ENCODE results near the gene AQP12A. TPM values are rescaled to one million over a fixed set of nuclear protein-coding genes. Genes with fewer than 3 reads are reported as not detected.

Gene AQP12A
- total RNA-seq, 1 experiment from 2014 or later: not detected

DNA sequence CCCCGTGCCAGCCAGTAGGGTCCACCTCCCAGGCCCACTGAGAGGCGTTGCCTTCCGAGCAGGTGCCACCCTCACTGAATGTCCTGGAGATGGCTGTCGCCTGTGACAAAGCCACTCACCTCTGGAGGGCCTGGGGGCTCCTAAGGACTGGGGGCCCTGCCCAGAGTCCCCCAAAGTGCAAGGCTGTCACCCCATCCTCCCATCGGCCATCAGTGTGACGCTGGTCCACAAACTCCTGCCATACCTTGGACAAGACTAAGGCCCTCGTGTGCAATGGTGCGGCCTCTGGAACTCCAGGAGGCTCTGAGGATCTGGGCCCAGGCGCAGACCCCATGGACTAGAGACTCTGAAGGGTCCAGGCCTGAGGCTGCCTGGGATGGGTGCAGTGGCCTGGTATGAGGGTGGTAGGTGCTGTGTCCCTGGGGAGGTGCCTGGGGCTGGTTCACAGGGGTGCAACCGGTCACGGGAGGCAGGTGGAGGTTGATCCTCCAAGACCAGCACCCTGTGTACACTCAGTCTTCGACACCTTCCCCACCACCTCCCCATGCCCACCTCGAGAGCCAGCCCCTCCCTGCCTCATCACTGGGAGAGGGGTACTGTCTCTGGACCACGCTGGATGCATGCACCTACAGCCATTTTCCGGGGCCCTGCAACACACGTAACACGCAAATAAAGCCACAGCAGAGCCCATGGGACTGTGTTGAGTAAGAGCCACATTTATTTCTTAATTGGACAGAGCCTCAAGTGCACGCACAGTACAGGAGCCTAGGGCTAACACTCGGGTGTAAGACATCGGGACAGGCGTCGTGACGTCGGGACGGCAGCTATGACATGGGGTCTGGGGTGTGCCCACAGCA, 21.6 kb downstream of the AQP12A start:
- no TSS peak for BruUV-seq (replicated peaks)
- no peaks in the 10 kb centered on the region for H3K4me1 ChIP-seq (ENCODE audit: control insufficient read depth in 1 of 2, insufficient read depth in 2 of 2, low read length in 2 of 2)
- H3K27ac ChIP-seq (ENCODE audit: low read depth, low read length): no peak overlapping the region
- CTCF ChIA-PET: no interaction called here
- no peaks in the 10 kb centered on the region for H3K9me2 ChIP-seq (ENCODE audit: insufficient read depth)
- H3K4me3 ChIP-seq (replicated peaks in 1 of 2; ENCODE audit: low read depth in 1 of 2, low read length in 2 of 2): no peak overlapping the region
- RAD21 ChIA-PET (ENCODE audit: low non-redundant PET in 1 of 2, low total read pairs in 2 of 2, uncharacterized antibody in 2 of 2, unreplicated experiment in 2 of 2): no interaction called here
- TF ChIP-seq, protein P1, sequence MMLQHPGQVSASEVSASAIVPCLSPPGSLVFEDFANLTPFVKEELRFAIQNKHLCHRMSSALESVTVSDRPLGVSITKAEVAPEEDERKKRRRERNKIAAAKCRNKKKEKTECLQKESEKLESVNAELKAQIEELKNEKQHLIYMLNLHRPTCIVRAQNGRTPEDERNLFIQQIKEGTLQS (IDR thresholded peaks at IDR 0.05): no peak
- TF ChIP-seq, protein P2, sequence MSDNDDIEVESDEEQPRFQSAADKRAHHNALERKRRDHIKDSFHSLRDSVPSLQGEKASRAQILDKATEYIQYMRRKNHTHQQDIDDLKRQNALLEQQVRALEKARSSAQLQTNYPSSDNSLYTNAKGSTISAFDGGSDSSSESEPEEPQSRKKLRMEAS (IDR thresholded peaks at IDR 0.05): no peak
- TF ChIP-seq EGR1 (IDR thresholded peaks at IDR 0.05; ENCODE audit: low read depth) (no peak), SIN3A (IDR thresholded peaks at IDR 0.05; ENCODE audit: low read depth) (no peak), POLR2AphosphoS5 (IDR thresholded peaks at IDR 0.05; ENCODE audit: low read depth, low read length) (no peak), CEBPB (IDR thresholded peaks at IDR 0.05; ENCODE audit: low read depth) (no peak)
- no peaks in the 10 kb centered on the region for H4K20me1 ChIP-seq (ENCODE audit: insufficient read depth)
- ATAC-seq (no peak), DNase-seq (ENCODE audit: low read depth, low spot score) (no peak)
- POLR2A ChIA-PET: no interaction called here
- intact Hi-C loops (cut with micrococcal nuclease): no loop called here
- H3K4me2 ChIP-seq (ENCODE audit: low read length): no peak overlapping the region
- no peaks in the 10 kb centered on the region for H3K79me2 ChIP-seq (ENCODE audit: insufficient read depth, low read length)
- no peaks in the 10 kb centered on the region for H3K36me3 ChIP-seq (ENCODE audit: control insufficient read depth in 1 of 2, insufficient read depth in 2 of 2, low read length in 2 of 2)
- no peaks in the 10 kb centered on the region for H3K9me3 ChIP-seq (ENCODE audit: control insufficient read depth in 1 of 2, insufficient read depth in 1 of 2, low read depth in 1 of 2, low read length in 2 of 2)
- no peaks in the 10 kb centered on the region; the same call in 1 of the 2 replicates for H3K27me3 ChIP-seq (ENCODE audit: insufficient read depth, low read length)
- H3K9ac ChIP-seq (ENCODE audit: low read length): no peak overlapping the region
- H2AFZ ChIP-seq (ENCODE audit: low read depth, low read length, poor library complexity, severe bottlenecking): no peak overlapping the region

DNA sequence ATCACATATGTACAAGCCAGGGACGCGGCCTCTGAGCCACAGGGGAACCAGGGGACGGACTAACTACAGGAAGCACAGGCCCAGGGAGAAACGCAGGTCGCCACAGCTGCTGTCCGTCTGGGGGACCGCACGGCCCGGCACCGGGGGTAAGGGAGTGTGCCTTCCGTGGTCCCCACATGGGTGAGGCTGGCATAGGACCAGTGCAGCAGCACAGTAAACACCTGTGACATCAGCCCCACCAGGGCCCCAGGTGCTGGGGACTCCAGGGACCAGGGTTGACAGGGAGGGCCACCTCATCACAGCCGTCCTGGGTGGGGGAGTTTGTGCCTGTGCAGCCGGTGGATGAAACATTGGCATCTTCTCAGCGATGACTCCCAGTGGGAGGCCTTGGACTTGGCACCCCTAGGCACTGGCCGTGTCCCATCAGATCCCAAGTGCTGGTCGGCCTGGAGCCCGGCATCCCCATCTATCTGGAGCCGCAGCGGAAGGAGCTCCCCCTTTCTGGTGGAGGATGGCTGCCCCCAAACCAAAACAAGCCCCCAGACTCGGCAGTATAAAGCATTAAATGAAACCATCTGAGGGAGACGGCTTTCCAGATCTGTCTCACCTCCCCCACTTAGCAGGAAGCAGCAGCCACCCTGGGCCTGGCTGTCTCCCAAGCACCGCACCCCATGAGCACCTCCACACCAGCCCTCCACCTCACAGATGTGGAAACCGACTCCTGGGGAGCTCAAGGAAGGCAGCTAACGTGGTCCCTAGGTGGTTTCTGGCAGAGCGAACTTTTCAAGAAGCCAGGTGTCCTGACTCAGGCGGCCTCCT, 22.5 kb downstream of the AQP12A start:
- Histone ChIP-seq H3K4me3 (replicated peaks in 1 of 2; ENCODE audit: low read depth in 1 of 2, low read length in 2 of 2) (no peak overlapping the region), H3K36me3 (ENCODE audit: control insufficient read depth in 1 of 2, insufficient read depth in 2 of 2, low read length in 2 of 2) (no peaks in the 10 kb centered on the region), H3K4me1 (ENCODE audit: control insufficient read depth in 1 of 2, insufficient read depth in 2 of 2, low read length in 2 of 2) (no peaks in the 10 kb centered on the region), H3K27me3 (ENCODE audit: insufficient read depth, low read length) (no peaks in the 10 kb centered on the region), H3K9me2 (ENCODE audit: insufficient read depth) (no peaks in the 10 kb centered on the region), H2AFZ (ENCODE audit: low read depth, low read length, poor library complexity, severe bottlenecking) (no peak overlapping the region), H3K9me3 (ENCODE audit: control insufficient read depth in 1 of 2, insufficient read depth in 1 of 2, low read depth in 1 of 2, low read length in 2 of 2) (no peaks in the 10 kb centered on the region), H3K27ac (ENCODE audit: low read depth, low read length) (no peak overlapping the region), H4K20me1 (ENCODE audit: insufficient read depth) (no peaks in the 10 kb centered on the region), H3K9ac (ENCODE audit: low read length) (no peak overlapping the region), H3K79me2 (ENCODE audit: insufficient read depth, low read length) (no peaks in the 10 kb centered on the region), H3K4me2 (ENCODE audit: low read length) (no peak overlapping the region)
- CTCF ChIA-PET: no interaction called here
- RAD21 ChIA-PET (ENCODE audit: low non-redundant PET in 1 of 2, low total read pairs in 2 of 2, uncharacterized antibody in 2 of 2, unreplicated experiment in 2 of 2): no interaction called here
- POLR2A ChIA-PET: no interaction called here
- ATAC-seq (no peak), DNase-seq (ENCODE audit: low read depth, low spot score) (no peak)
- BruUV-seq (replicated peaks): no TSS peak
- intact Hi-C loops (cut with micrococcal nuclease): no loop called here
- no peak for TF ChIP-seq RAD21 (IDR thresholded peaks at IDR 0.05; ENCODE audit: low read depth)
- TF ChIP-seq EZH2 (IDR thresholded peaks at IDR 0.05): no peak

Data from HCT116 (cell line).